SIG-M5 treated with dmso at 0.1 percent for 504 hours (cell line): ENCODE results near the gene ZNF546.
"Not testable (repeated sequence)": the region's sequence is repeated elsewhere in the genome, so short reads cannot be mapped to it uniquely, and the experiment has no call there.

Experiments
- DNase-seq: peaks from one replicate; lab custom pipeline; 2025; ENCODE audit not compliant: unreplicated experiment; lab: John Stamatoyannopoulos, UW

The ZNF546 gene

GRCh38 chr19:39996811-39997637 is at the start of gene ZNF546:
TSS of gene ZNF546 (plus strand) at chr19:39997060. CDS start at chr19:39998327, 1,267 bp downstream.
- peak; percentile 87 for DNase-seq

GRCh38 chr19:39949026-39949747 is 47.7 kb upstream of the ZNF546 start:
- no peak for DNase-seq

- no peak for DNase-seq
These were observed 45.7 kb upstream of the ZNF546 start for GRCh38 chr19:39951065-39951650.

- DNase-seq: peak; percentile 33
These were observed 45.2 kb upstream of the ZNF546 start for GRCh38 chr19:39951686-39952085.

GRCh38 chr19:39953915-39954314 is 42.9 kb upstream of the ZNF546 start:
- no peak for DNase-seq

- not testable (repeated sequence) for DNase-seq
These were observed 39.0 kb upstream of the ZNF546 start for GRCh38 chr19:39957886-39958285.

GRCh38 chr19:39958942-39959341 is 37.9 kb upstream of the ZNF546 start:
- DNase-seq: not testable (repeated sequence)

GRCh38 chr19:39959407-39959806 is 37.5 kb upstream of the ZNF546 start:
- not testable (repeated sequence) for DNase-seq

GRCh38 chr19:39963898-39964297 is 33.0 kb upstream of the ZNF546 start:
- DNase-seq: no peak

GRCh38 chr19:39966617-39967016 is 30.2 kb upstream of the ZNF546 start:
- DNase-seq: no peak

- no peak for DNase-seq
These were observed 29.3 kb upstream of the ZNF546 start for GRCh38 chr19:39967561-39967960.

GRCh38 chr19:39968789-39969188 is 28.1 kb upstream of the ZNF546 start:
- no peak for DNase-seq

GRCh38 chr19:39969266-39969665 is 27.6 kb upstream of the ZNF546 start:
- no peak for DNase-seq

GRCh38 chr19:39969681-39970424 is 27.0 kb upstream of the ZNF546 start:
- no peak for DNase-seq

GRCh38 chr19:39970425-39970674 is 26.5 kb upstream of the ZNF546 start:
- DNase-seq: peak; percentile 52

- peak; percentile 98 for DNase-seq
These were observed 26.0 kb upstream of the ZNF546 start, which contains the start of gene PSMC4 for GRCh38 chr19:39970675-39971379. TSS of gene PSMC4 (plus strand) at chr19:39971165. CDS start at chr19:39971203, 38 bp downstream.

GRCh38 chr19:39971380-39972035 is 25.4 kb upstream of the ZNF546 start:
- no peak for DNase-seq

GRCh38 chr19:39974377-39975155 is 22.3 kb upstream of the ZNF546 start:
- no peak for DNase-seq

GRCh38 chr19:39982883-39983282 is 14.0 kb upstream of the ZNF546 start:
- DNase-seq: no peak
